Ovary (tissue), 3 donors: ENCODE results near the gene BRAF.

Source experiments
- EP300 ChIP-seq: sonication (generic); formaldehyde crosslinking; IDR thresholded peaks from one replicate; pipeline ENCODE4 v1.6.1; 2017; ENCODE audit warnings: antibody characterized with exemption
- POLR2A ChIP-seq: fragments of 450-650 bp; IDR thresholded peaks from one replicate; pipeline ENCODE4 v1.6.1; 2017; ENCODE audit warnings: antibody characterized with exemption, mild to moderate bottlenecking, moderate library complexity
- TF ChIP-seq, protein P1 (sequence below), 3 donors: fragments of 450-650 bp in 2 of 3; fragments of 200-600 bp in 1 of 3; IDR thresholded peaks; one replicate each; pipeline versions ENCODE4 v1.5.1 to v1.8.0; 2016 to 2022; ENCODE audit warnings: antibody characterized with exemption in 3 of 3, mild to moderate bottlenecking in 1 of 3
- donor health status: DM: no; HTN: no; CAD: no.

DNA sequence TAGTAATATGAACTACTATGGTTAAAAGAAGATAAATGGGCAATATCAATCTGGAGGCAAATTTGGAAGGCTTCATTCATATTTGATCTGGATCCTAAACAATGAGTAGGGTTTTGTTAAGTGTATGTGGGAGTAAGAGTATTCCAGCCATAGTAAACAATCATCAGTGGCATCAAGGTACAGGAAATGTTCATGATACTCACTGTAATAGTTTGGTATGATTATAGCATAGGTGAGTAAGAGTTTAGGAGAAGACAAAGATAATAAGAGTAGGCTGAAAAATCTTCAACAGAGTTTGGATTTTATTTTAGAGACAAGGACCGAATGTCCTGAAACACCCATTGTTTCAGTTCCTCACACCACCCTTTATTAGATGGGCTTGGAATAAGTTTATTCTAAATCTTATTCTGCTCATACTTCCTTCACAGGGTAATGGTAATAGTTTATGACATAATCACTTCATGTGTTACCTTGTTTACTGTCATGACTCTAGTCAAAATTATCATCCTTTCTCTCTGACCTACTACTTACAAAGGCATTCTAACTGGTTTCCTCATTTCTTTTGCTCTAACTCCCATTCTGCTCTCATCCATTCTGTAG, 38.9 kb downstream of the BRAF start:
- no peak for TF ChIP-seq POLR2A
- TF ChIP-seq, protein P1, sequence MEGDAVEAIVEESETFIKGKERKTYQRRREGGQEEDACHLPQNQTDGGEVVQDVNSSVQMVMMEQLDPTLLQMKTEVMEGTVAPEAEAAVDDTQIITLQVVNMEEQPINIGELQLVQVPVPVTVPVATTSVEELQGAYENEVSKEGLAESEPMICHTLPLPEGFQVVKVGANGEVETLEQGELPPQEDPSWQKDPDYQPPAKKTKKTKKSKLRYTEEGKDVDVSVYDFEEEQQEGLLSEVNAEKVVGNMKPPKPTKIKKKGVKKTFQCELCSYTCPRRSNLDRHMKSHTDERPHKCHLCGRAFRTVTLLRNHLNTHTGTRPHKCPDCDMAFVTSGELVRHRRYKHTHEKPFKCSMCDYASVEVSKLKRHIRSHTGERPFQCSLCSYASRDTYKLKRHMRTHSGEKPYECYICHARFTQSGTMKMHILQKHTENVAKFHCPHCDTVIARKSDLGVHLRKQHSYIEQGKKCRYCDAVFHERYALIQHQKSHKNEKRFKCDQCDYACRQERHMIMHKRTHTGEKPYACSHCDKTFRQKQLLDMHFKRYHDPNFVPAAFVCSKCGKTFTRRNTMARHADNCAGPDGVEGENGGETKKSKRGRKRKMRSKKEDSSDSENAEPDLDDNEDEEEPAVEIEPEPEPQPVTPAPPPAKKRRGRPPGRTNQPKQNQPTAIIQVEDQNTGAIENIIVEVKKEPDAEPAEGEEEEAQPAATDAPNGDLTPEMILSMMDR (IDR thresholded peaks at IDR 0.05): no peak
- no peak for TF ChIP-seq EP300
